ENCODE results near the gene CDKN1C.

GRCh38 chr11:2834503-2835273, 50.9 kb downstream of the CDKN1C start:
- no peak for TF ChIP-seq REST (IDR thresholded peaks at IDR 0.05; ENCODE audit: insufficient read depth in 1 of 2, low read depth in 2 of 2, low read length in 2 of 2)
- no peak for TF ChIP-seq POLR2AphosphoS5 (IDR thresholded peaks at IDR 0.05; ENCODE audit: low read depth, low read length)
